NT2/D1 (cell line): ENCODE results near the gene KY.

ENCODE experiments used
- DNase-seq: peaks from one replicate; pipeline ENCODE4 v3.0.0-alpha.2; 2011; ENCODE audit warnings: low read depth, low spot score
- H3K27me3 ChIP-seq: 2 replicates; pipeline ENCODE4 v1.6.0; 2011; ENCODE audit warnings: mild to moderate bottlenecking; ENCODE audit not compliant: insufficient read length, insufficient read depth
- H3K36me3 ChIP-seq: 2 replicates; pipeline ENCODE4 v1.6.1; 2011; ENCODE audit warnings: mild to moderate bottlenecking, low read length, mixed read lengths; ENCODE audit not compliant: insufficient read depth, insufficient read length
- H3K4me1 ChIP-seq: 2 replicates; pipeline ENCODE4 v1.5.1; 2011; ENCODE audit not compliant: insufficient read depth, insufficient read length
- H3K4me3 ChIP-seq: 2 replicates; pipeline ENCODE4 v1.5.1; 2011; ENCODE audit warnings: low read depth; ENCODE audit not compliant: insufficient read length
- H3K9ac ChIP-seq: 2 replicates; pipeline ENCODE4 v1.6.0; 2011; ENCODE audit warnings: low read depth; ENCODE audit not compliant: insufficient read length
- H3K9me3 ChIP-seq: 2 replicates; pipeline ENCODE4 v1.5.1; 2011; ENCODE audit warnings: mild to moderate bottlenecking, low read length; ENCODE audit not compliant: insufficient read depth
- SUZ12 ChIP-seq: IDR thresholded peaks from 2 replicates; pipeline ENCODE4 v1.6.1; 2011; ENCODE audit not compliant: insufficient read length, insufficient read depth; ENCODE audit errors: extremely low read depth
- YY1 ChIP-seq: IDR thresholded peaks from 2 replicates; pipeline ENCODE4 v1.6.1; 2011; ENCODE audit not compliant: insufficient read length, insufficient read depth
- ZNF274 ChIP-seq: IDR thresholded peaks from 2 replicates; pipeline ENCODE4 v1.6.1; 2011; ENCODE audit warnings: mild to moderate bottlenecking, low read depth, low read length

KY gene

DNA sequence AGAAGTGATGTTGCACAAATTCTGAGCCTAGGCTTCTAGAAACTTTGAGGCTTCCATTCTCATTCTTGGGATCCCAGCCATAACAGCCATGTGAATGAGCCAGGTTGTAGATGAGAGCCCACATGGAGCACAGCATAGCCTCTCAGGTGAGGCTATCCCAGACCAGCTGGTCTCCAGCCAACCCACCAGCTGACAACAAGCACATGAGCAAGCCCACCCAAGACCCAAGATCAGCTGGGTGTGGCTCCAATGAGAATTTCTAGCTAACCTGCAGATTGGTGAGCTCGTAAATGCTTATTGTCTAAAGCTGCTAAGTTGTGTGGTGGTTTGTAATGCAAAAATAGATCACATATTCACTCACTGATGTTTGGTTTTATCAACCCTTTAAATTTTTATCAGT, 14.4 kb downstream of the KY start:
- Histone ChIP-seq H3K4me1 (no peaks in the 10 kb centered on the region), H3K27me3 (no peaks in the 10 kb centered on the region), H3K4me3 (no peak overlapping the region), H3K9ac (no peak overlapping the region), H3K9me3 (no peaks in the 10 kb centered on the region), H3K36me3 (no peaks in the 10 kb centered on the region)
- TF ChIP-seq SUZ12 (no peak), YY1 (no peak), ZNF274 (no peak)
- no peak for DNase-seq

DNA sequence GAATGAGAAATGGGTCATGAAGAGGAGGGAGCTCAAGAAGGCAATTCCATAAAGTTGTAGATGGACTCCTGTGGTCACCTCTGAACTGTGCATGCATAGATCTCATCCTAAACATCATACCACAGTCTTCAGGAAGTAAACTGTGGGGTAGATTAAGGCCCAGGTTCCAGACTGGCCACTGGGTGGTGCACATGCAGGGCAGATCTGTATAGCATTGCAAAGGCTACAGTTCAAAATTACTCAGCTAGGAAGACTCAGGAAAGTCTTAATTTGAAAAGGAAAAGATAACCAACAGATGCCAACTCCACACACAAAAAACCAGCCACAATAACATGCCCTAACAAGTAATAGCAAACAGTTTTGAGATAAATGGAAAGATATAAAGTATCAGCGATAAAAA, 20.3 kb downstream of the KY start:
- no peak overlapping the region for H3K4me3 ChIP-seq
- H3K36me3 ChIP-seq = no peaks in the 10 kb centered on the region
- H3K27me3 ChIP-seq = no peaks in the 10 kb centered on the region
- no peak for DNase-seq
- TF ChIP-seq ZNF274 (no peak), YY1 (no peak), SUZ12 (no peak)
- H3K9me3 ChIP-seq = peaks cover 9% of the 10 kb centered on the region; the same call in 1 of the 2 replicates
- no peaks in the 10 kb centered on the region for H3K4me1 ChIP-seq
- no peak overlapping the region for H3K9ac ChIP-seq

DNA sequence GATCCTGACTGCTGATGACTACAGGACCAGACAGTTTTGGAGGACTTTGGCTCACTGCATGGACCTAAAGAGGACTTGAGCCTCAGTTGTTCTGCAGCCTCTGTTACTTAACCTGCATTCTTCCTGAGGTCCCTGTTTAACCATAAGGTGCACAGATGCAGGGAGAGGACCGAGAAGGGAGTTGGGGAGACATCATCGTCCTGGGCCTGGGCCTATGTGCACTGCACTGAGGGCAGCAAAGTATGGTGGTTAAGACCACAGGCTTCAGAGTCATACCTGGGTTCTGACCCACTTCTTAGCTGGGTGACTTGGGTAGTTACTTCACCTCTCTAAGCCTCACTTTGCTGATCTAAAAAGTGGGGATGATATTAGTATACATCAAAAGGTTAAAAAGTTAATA, 21.9 kb downstream of the KY start:
- no peaks in the 10 kb centered on the region for H3K27me3 ChIP-seq
- H3K4me1 ChIP-seq = no peaks in the 10 kb centered on the region
- H3K4me3 ChIP-seq = no peak overlapping the region
- H3K9me3 ChIP-seq = peaks cover 9% of the 10 kb centered on the region; the same call in 1 of the 2 replicates
- H3K36me3 ChIP-seq = no peaks in the 10 kb centered on the region
- DNase-seq = no peak
- TF ChIP-seq ZNF274 (no peak), YY1 (no peak), SUZ12 (no peak)
- no peak overlapping the region for H3K9ac ChIP-seq

DNA sequence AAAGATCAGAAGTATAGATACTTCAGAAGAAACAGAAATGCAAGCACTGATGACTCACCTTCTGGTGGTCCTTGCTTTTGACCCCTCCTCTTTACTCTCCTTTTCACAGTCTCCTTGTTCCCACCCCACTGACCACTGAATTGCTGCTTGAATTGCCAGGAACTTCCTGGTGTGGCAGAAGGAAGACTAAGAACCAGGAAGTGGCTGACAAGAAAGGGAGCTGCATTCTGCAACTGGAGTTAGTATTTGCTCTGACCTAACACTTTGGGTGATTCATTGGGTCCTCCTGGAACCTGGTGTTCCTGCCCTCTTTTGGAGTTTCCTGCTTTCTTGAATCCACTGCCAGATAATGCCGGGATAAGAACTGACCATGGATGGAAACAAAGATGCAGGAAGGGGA, 23.0 kb downstream of the KY start:
- Histone ChIP-seq H3K27me3 (no peaks in the 10 kb centered on the region), H3K4me1 (no peaks in the 10 kb centered on the region)
- TF ChIP-seq YY1 (no peak), ZNF274 (no peak), SUZ12 (no peak)

DNA sequence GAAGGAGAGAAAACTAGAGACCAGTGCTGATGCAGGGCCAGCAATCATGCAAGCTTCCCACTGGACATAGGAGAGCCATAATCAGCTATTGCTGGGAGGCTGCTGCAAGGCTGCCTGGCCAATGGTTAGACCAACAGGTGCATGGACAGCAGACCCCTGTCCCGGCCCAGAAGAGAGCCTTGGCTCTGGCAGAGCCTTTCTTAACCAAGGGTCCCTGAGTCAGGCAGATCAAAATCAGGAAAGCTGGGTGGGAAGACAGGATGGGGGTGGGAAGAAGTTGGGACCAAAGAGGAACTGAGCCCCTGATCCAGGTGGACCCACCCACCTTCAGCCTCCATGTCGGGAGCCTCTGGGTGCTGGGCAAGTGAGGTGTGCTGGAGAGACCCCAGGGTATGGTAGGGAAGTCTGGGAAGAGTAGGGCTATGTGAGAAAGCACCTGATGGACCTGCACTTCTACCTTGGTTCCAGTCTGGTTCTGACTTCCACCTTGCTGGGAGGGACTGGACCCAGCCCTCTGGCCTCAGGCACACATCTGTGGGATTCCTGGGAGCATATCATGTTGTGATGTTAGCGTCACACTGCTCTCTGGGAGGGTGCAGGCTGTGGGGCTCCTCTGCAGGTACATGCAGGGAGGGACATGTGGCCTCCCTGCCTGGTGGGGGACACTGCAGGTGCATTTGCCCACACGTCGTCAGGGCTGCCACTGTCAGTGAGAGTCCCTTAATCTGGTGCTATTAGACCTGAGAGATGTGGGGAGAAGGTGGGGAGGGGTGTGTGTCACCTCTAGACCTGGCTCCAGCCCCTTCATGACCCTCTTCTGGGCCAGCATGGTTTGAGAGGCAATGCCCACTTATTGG, 24.7 kb downstream of the KY start:
- Histone ChIP-seq H3K4me1 (no peaks in the 10 kb centered on the region), H3K4me3 (no peak overlapping the region), H3K36me3 (no peaks in the 10 kb centered on the region), H3K9me3 (peaks cover 8% of the 10 kb centered on the region; the same call in 1 of the 2 replicates), H3K27me3 (no peaks in the 10 kb centered on the region), H3K9ac (no peak overlapping the region)
- TF ChIP-seq ZNF274 (no peak), YY1 (no peak), SUZ12 (no peak)
- DNase-seq = no peak

More for the DNA sequence above, 23.0 kb downstream of the KY start:
- H3K9me3 ChIP-seq = peaks cover 9% of the 10 kb centered on the region; the same call in 1 of the 2 replicates
- H3K4me3 ChIP-seq = no peak overlapping the region
- H3K36me3 ChIP-seq = no peaks in the 10 kb centered on the region
- no peak for DNase-seq
- no peak overlapping the region for H3K9ac ChIP-seq

DNA sequence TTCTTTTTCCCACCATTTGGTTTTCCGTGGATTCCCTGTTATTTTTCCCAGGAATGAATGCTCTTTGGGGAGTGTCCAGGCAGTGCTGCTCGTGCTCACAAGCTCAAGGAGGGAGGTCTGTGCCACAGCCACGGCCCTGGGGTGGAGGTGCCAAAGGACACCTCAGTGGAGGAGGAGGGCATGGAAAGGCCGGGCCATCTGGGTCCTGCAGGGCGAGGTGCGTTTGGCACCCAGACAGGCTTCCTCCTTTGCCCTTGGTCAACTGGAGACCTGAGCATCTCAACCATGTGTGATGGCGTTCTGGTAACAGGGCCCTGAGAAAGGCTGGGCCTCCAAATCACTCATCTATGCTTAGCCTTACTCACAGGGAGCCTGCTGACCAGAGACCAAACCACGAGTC, 25.4 kb downstream of the KY start:
- DNase-seq = no peak
- Histone ChIP-seq H3K4me3 (no peak overlapping the region), H3K9me3 (peaks cover 1% of the 10 kb centered on the region; the same call in 1 of the 2 replicates), H3K27me3 (no peaks in the 10 kb centered on the region), H3K36me3 (no peaks in the 10 kb centered on the region), H3K9ac (no peak overlapping the region), H3K4me1 (no peaks in the 10 kb centered on the region)
- TF ChIP-seq ZNF274 = no peak
- TF ChIP-seq YY1 = no peak
- no peak for TF ChIP-seq SUZ12

DNA sequence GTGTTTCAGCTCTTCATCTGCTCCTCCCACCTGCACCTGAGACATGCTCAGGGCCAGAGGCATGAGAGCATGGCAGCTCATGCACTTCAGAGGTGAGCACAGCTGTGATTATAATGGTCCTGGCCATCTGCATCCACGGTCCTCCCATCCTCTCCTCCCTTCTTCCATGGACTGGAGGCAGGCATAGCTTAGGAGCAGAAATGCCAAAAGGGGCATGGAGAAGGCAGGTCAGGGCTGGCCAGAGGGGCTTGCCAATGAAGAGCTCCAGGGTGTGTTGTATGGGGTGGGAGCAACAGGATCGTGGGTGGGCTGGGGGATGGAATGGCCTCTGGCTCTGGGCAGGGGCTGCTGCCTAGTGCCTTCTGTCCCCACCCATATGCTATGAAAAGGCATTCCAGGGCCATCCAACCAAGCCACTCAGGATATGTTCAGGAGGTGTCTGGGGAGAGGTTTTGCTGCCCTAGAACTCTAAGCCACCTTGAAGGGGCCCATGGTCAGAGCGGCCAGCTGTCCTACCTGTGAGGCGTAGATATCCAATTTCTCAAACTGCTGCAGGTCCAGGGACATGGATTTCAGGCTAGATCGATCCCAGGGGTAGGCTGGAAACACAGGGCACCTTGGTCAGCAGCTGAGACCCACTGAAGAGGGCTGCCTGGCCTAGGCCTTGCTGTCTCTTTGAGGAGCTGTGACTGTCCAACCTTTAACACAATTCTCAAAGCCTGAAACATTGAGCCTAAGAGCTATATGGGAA, 26.1 kb downstream of the KY start:
- Histone ChIP-seq H3K9ac (no peak overlapping the region), H3K27me3 (no peaks in the 10 kb centered on the region), H3K4me1 (no peaks in the 10 kb centered on the region), H3K4me3 (no peak overlapping the region), H3K9me3 (no peaks in the 10 kb centered on the region), H3K36me3 (no peaks in the 10 kb centered on the region)
- no peak for TF ChIP-seq YY1
- no peak for TF ChIP-seq SUZ12
- TF ChIP-seq ZNF274 = no peak
- no peak for DNase-seq
